Myocyte (in vitro differentiated cells): ENCODE data around the gene CX3CR1. TPM values are rescaled to one million over a fixed set of nuclear protein-coding genes. Genes with fewer than 3 reads are reported as not detected.
A peak's percentile ranks its signal among the peaks of the same experiment; 100 is the strongest.

Source experiments
- DNase-seq: peaks from one replicate; pipeline ENCODE4 v3.0.0-alpha.2; 2012; ENCODE audit warnings: low read depth
- total RNA-seq: library from RNA; depleted of rRNA; stranded (reverse); fragments of >200 nt; gene quantifications from 2 replicates; pipeline ENCODE4 v1.2.3, GENCODE V29; 2014

Gene CX3CR1
- total RNA-seq, 1 donor from 2014 or later: not detected

DNA sequence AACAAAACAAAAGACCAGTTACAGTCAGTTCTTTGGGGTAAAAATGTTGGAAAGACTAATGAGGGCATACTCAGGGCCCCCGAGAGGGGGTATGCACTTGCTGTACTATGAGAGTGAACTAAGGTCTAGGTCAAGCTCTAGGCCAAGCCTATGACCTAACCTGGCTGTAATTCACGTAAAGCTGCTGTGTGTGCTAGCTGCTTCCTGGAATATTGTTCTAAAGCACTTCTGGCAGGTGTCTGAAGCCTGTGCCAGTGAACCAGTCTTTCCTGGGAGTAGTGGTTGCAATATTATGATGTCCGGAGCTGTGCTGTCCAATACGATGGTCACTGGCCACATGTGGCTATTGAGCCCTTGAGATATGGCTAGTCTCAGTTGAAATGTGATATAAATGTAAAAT lies 13.1 kb upstream of the CX3CR1 start:
- no peak for DNase-seq

DNA sequence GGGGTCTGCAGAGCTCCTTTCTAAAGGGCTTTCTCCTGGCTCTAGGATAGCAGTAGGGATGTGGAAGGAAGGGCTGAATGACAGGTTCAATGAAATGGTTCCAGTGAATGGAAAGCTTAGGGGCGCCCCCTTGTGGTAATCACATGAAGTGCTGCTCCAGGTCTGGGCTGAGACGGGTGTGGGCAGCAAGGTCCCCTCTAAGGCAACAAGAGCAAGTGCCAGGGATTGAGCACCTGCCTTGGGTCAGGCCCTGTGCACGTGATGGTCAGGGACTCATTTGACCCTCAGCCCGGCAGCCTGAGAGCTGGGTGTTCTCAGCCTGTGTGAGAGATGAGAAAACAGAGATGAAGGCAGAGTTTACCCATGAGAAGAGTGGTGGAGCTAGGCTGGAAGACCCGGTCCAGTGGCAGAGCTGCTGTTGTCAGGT lies 12.1 kb upstream of the CX3CR1 start:
- DNase-seq: peak; percentile 67

DNA sequence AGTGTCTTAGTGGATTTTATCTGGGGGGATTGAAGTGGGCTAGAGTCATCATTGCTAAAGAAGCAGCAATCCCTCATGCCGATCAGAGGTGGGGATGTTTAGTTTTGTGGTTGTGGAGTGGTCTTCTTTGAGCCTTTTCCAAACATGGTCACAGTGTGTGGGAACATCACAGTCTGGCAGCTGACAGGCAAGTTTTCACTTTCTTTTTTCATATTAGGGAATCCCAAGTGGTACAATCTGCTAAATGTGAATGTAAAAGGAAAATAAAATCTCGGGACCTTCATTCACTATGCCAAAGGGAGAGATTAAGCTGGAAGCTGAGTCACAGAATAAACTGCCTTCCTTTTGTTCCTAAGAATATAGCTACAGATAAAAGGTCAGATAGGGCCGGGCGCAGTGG lies 10.4 kb upstream of the CX3CR1 start:
- DNase-seq: no peak

DNA sequence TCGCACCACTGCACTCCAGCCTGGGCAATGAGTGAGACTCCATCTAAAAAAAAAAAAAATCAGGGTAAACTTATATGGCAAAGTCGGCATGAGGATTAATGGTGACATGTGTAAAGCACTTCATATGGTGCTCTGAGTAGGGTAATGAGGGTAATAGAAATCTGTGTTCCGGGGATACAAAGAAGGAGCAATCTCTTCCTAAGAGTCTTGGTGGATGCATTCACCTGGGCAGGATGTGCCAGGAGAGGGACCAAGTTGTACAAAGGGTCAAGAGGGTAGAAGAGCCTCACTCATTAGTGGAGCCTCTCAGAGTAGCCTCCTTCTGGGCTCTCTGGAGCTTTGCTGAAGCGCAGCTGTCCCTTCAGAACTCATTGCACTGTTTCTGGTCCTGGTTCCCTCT lies 9.3 kb upstream of the CX3CR1 start:
- no peak for DNase-seq

DNA sequence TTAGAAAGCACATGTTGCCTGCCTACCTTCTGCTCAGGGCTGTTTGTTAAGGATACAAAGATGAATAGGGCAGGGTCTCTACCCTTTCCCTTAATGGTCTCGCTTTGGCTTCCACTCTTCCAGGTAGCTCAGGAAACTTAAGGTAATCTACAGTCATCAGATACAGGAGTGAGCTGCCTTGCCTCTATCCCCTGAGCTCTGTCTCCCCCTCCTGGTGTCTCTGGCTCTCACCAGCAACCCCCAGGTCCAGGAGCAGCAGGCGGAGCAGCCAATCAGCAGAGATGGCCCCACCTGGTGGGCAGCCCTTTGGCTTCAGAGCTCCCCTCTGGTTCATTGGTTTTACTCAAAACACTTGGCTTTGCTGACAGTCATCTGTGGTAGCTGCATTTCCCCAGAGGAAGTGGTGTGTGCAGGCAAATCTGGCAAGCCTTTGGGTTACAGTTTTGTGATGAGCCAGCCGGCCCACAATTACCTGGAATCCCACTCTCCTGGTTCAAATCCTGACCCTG lies 8.5 kb upstream of the CX3CR1 start:
- DNase-seq: peak; percentile 78

DNA sequence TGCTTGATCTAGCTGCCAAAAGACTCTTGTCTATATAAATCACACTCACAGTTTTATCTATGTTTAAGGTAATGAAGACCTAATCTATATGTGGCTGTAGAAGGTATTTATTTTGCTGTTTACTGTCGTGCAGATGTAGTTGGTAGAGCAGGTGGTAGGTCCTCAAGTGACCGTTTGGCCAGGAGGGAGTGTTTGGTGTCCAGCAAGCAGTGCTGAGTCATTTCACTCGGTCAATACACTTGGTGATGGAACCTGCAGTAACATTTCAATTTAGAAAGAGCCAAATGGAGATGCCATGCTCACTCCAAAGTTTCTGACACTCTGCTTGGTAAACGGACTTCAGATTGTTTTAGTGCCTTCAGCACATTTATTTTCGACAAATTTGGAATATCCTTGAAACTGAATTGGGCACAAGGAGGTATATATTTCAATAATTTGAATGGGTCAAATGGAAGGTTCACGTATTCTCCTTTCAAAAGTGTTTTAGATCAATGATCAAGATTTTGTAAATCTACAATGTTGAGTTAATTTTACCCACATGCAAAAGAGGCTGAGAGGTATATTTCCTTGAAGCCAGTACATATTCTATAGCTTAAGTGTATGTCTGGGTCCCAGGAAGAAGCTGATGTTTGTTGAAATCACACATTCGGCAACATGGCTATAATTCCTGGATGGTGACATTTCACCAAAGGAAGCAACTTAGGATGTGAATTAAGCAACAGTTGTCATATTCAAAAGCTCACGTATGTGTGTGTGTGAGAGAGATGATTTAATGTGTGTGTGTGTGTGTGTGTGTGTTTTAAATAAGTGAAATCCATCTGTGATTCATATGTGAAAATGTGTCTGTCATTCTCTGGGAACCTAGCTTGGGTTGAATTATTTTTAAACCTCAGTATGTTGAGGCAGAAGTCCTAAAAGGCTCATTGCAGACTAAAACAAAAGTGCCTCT lies 7.7 kb upstream of the CX3CR1 start:
- peak; percentile 50 for DNase-seq

DNA sequence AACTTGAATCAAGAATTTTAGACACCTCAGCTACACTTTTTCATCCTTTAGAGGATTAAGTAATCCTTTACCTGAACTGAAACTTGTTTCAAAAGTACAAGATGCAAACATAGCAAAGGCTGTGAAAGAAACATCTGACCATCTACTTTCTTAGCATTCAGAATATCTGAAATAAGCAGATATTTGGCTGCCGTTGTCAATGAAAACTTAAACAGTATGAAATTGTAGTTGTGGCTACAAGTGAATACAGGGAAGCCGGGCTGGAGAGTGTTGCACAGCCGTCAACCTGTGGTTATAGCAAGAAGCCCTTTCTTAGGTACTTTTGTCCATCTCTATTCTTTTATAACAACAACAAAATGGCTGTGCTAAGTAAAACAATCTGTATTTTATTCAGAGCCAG lies 6.9 kb upstream of the CX3CR1 start:
- no peak for DNase-seq

DNA sequence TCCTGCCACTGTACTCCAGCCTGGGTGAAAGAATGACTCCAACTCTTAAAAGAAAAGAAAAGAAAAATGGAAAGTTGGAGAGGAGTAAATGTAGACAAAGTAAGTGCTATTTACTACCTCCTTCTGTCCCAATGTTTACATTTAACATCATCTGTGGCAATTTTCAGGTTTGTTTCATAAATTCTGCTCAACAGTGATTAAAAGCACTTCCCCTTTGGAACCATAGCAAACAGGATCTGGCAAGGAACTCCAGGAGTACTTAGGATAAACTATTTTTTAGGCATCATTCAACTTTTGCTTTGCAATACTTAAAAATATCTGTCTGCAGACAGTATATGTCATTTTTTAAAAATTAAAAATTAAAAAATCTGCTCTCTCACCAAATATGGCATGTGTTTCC lies 5.5 kb upstream of the CX3CR1 start:
- DNase-seq: no peak

DNA sequence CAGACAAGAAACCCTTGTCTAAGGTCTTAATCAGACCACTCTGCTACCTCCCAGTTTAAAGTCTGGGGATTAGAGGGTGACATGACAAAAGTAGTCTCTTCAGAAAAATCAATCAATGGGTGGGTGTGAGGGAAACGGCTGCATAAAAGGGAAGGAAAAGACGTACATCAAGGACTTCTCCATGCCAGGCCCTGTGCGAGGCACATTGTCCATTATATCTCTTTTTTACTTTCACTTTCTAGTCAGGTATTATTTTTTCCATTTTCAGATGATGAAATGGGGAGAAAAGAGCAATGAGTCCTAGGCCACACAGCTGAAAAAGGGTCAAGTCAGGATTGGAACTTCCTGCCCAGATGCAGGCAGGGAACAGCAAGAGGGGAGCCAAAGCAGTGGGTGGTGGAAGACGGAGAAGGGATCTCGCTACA lies 4.6 kb upstream of the CX3CR1 start:
- no peak for DNase-seq

DNA sequence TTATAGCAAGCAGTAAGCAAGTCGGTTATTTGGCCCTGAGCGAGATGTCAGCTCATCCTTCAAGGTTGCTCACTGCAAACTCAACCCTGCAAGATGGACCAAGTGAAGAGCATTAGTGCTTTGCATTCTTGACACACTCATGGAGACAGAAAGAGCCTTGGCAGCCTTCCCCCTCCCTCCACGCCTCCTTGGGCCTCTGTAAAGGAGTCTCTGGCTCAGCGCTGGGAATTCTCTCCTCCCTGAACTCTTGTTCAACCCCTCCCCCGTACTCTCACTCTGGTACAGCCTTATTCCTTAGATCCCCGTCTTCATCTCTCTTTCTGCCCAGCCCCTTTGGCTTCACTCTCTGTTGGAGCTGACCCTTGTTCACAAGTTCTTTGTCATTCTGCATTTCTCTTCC lies 2.2 kb upstream of the CX3CR1 start:
- DNase-seq: no peak

DNA sequence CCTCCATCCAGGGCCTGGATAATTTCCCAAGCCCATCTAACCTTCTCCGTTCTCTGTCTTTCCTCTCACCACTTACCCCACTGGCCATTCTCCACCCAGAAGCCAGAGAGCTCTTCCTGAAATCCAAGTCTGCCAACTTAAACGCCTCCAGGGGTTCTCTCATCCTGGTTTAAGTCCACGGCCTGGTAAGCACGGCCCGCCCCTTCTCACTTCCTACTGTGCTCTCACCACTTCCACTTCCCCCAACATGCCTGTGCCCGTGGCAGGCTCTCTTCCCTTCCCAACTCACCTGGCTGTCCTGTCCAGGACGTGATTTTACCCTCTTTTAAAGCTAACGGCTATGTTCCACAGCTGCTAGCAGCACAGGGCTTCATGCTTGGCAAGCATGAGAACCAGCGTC lies 1.7 kb upstream of the CX3CR1 start:
- no peak for DNase-seq

DNA sequence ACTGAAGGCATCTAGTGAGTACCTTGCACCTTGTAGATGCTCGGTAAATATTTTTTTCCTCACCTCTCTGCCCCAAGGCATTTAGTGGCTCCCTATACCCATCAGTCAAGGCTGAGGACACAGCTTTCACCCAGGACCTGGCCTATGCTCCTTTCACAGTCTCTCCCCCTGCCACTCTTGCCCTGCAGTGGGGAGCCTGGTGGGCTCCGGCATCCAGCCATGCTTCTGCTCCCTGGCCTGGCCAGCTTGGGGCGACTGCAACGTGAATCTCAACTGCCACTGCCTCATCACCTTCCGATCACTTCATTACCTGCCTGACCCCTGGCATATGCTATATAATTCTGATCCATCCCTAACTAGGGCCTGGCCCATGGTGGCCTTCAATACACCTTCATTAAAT lies 735 bp upstream of the CX3CR1 start:
- no peak for DNase-seq

DNA sequence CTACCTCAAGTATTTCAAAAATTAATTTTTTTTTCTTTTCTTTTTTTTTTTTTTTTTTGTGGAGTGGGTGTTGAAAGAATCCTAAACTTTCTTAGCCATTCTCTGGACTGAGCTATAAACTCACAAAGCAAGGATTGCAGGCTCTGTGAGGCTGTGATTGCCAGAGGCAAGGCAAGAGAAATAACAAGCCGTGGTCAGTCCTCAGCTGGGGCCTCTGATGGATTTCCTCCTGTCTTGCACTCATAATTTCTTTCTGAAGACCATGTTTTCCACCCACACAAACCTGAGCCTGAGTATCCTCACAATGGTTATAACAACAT lies 1.3 kb downstream of the CX3CR1 start:
- DNase-seq: no peak

DNA sequence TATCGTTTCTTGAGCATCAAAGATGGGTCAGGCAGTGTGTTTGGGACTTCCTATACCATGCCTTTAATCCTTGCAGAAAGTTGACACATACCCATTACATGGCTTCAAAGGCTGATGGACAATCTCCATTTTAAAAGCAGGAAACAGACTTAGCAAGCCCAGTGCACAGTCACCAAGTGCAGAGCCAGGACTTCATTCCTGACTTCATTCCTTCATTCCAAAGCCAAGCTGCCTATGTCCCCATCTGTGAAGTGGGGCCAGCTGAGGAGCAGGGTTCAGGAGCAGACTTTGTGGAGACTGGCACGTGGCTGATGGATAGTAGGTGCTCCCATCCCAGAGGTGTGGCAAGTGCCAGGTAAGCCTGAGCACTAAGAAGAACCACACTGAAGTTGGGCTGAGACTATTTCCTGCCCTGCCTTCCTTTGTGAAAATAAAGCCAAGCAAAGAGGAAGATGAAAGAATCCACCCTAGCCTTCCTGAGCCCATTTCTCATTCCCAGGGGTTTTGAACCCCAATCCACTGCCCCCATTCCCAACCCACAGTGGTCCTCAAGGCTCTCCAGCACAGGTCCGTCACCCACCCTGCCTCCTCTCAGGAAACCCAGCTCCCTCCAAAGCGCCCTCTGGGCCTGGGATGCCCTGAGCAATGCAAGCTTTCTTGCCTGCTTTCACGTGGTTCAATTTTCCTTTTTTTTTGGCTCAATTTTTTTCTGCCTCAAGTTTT lies 1.8 kb downstream of the CX3CR1 start:
- no peak for DNase-seq

DNA sequence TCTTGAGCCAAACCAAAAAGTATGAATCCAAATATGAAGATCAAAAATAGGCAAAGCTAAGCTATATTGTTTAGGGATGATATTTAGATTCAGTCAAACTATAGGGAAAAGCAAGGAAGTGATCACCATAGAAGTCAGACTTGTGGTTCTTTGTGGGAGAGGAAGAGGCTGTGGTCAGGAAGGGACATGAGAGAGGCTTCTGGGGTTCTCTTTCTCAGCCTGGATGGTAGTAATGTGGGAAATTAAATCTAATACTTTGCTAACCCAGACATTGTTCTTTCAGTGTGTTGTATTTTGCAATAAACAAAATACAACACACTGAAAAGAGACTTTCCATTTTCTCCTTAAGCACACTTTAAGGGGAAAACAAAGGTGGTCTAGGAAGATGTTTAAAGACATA lies 3.1 kb downstream of the CX3CR1 start:
- no peak for DNase-seq

DNA sequence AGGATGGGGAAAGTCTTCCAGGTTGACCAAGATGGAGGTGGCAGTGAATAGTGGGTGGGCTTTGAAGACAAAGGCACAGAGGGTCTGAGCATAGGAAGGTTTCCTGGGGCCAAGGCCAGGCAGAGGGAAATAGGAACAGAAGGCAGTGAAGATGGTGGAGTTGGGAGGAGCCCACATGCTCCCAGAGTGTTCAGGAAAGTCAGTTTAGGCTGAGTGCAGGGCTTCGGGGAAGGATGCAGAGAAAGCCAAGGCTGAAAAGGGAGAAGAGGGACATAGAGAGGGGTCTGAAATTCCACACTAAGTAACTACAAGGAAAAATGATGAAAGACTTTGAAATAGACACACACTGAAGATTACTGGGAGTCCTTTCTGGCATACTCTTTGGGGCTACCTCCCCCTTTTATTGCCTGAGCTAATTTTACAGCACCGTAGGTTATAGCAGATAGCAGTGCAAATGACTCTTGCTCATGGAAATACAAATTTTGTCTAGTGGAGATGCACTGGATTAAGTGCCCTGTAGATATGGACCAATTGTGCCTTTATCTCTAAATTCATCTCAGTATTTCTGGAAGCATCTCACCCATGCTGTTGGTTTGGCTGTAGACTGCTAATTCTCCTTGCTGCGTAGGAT lies 3.8 kb downstream of the CX3CR1 start:
- no peak for DNase-seq

DNA sequence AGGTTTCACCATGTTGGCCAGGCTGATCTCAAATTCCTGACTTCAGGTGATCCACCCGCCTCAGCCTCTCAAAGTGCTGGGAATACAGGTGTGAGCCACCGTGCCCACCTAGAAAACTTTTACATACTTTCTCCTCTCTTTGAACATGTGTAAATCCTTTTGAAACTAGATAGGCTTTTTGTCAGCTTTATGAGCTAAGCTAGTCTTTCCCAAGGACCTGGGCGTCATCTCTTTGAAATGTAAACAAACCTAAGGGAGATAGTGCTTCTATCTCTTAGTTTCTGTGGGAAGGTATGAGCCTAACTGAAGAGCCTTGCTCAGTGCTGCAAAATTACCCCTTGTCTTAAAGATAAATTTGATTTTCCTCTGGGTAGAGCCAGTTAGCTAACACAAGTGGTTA lies 4.8 kb downstream of the CX3CR1 start:
- no peak for DNase-seq

DNA sequence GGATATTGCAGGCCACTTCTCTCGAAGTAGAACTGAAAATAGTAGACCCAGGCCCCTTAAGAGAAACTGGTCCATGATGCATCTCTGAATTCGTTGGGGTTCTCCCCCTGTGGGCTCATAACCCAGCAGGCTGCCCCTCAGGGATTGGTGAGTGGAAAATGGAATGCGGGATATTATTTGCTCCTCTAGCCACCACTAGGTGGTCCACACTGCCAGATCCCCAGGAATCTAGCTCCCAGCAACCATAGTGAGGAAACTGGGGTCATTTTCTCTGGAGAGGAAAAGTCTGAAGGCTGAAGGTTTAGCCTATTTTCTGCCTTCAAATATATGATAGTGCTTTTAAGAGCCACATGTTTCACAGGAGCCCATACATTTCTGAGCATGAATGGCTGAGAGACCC lies 6.7 kb downstream of the CX3CR1 start:
- no peak for DNase-seq

DNA sequence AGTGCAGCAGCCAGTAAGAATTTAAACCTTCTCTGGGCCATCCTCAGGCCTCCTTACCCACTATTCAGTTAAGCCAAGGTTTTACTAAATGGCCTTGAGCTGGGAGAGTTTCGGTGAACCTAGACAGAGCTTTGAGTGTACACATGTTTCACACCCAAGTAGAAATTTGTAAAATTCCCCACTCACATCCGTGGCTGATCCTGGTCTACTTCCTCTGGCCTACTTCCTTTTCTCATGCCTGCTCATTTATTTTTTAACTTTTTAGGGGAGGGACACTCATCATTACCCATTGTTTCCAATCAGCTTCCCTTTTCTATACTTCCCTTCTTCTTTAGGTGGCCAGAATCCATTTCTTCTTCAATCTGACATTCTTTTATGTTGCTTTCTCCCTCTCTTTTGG lies 7.6 kb downstream of the CX3CR1 start:
- no peak for DNase-seq

DNA sequence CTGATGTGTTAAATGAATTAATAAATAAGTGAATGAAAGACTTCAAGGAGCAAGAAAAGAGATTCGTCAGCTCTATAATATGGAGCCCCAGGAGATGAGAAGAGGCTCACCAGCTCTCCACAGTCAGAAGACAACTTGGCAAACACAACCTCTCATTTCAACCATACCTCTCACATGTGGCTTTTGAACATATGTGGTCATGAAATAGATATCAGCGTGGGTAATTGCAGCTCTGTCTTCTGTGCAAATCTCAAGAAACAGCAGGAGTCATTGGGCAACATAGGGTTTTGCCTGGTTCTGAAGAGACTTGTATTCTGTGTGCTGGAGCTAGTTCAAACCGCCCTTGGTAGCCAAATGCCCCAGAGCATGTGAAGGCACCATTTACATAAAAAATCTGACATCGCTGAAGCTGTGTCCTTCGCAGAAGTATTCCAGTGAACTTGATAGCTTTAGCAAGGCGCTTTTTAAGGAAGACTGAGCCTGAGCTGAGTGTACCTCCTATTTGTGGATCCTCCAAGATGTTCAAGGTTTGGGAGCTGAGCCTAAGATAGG lies 8.4 kb downstream of the CX3CR1 start:
- no peak for DNase-seq

DNA sequence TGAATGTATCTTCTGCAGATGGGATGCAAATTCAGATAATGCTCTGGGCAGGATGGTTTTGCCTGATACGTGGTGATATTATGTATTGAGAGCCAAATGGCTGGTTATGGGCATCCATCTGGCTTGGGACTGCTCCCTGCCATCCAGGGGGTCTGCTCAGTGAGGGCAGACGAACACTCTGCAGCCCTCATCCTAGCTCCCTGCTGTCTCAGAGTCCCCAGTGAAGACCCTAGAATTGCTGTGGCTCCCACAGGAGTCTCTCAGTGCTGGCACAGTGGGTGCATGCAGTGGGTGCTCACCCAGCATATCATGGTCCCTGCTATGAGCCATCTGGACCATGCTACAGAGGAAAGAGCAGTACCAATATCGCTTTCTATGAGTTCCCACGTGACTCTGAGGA lies 10.3 kb downstream of the CX3CR1 start:
- DNase-seq: no peak

DNA sequence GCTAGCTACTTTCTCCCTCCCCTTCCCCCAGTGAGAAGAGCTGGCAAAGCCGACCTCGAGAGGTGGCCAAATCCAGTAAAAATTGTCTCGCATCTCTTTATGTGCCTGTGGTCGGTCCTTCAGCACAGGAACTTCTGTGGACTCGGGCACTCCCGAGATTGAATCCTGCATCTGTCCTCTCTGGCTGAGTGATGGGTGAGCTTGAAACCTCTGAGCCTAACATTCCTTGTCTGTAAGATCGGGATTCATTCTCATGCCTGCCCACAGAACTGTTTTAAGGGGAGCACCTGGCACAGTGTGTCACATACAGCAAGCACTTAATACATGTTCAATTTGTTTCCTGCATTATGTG lies 11.3 kb downstream of the CX3CR1 start:
- DNase-seq: peak; percentile 60
